Renal cortical epithelial cell (primary cell): ENCODE measurements around the gene RSPH9. TPM values are rescaled to one million over a fixed set of nuclear protein-coding genes. Genes with fewer than 3 reads are reported as not detected.

Experiments
- DNase-seq: peaks from one replicate; pipeline ENCODE4 v3.0.0-alpha.2; 2011; ENCODE audit warnings: low read depth
- total RNA-seq: library from RNA; depleted of rRNA; stranded (reverse); fragments of >200 nt; gene quantifications from 2 replicates; pipeline ENCODE4 v1.2.3, GENCODE V29; 2014

Gene RSPH9, protein sequence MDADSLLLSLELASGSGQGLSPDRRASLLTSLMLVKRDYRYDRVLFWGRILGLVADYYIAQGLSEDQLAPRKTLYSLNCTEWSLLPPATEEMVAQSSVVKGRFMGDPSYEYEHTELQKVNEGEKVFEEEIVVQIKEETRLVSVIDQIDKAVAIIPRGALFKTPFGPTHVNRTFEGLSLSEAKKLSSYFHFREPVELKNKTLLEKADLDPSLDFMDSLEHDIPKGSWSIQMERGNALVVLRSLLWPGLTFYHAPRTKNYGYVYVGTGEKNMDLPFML
- 0.17 and 0.35 TPM in 2 replicates for total RNA-seq

DNA sequence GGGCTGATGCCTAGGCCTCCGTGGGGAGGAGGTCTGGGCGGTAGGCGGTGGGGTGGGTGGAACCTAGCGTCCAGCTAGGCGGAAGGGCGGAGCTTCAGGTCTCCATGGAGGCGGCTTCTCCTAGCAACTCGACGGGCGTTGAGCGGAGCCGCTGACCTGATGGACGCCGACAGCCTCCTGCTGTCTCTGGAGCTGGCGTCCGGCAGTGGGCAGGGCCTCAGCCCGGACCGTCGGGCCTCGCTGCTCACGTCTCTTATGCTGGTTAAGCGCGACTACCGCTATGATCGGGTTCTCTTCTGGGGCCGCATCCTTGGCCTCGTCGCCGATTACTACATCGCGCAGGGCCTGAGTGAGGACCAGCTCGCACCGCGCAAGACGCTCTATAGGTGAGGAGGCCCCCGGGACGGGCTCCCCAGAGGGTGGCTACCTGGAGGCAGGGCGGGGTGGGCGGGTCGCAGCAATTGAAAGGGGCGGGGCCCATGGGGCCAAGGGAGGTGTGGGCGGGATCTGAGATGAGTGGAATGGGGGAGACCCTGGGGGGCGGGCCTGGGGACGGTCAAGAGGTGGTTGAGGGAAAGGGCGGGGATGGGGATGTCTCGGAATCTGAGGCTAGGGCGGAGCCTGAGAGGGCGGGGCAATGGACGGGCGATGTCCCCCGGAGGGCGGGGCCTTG is at the start of gene RSPH9:
Gene RSPH9 (plus strand): TSS at position 97 of the 673 bp plus-strand sequence. CDS start 63 bp downstream, at position 160.
- DNase-seq: peak; percentile 26

DNA sequence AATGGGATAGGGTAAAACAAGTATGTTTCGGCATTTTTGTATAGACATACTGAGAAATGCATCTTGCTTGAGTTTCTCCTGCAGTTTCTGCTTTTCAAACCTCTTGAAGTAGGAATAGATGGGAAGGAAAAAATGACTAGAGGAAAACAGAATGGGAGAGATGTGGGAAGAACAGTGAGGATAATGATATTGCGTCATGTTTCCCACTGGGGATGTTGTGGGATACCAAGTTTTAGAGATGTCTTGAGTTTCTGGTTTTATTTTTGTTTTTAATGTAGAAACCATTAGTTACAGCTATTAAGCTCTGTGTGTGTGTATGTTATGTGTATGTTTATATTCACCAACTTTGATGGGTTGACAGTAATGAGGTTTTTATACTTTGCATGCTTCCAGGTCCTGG is 44.2 kb upstream of the RSPH9 start:
- no peak for DNase-seq

DNA sequence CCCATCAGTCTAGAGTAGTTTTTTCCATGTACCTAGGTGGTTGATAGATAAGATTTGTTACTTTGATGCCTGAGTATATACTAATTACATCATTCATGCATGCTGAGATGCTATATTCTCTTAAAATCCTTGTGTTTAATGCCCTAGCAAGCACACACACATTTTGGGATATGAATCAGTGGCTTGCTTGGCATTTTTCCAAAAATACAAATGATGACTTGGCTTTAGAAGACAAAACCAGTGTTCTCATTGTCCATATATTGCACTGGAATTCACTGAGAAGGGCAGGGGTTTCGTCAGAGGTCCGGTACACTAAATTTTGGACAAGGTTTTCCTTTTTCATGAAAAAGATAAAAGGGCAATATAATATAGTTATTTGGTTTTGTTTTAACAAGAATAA is 40.7 kb upstream of the RSPH9 start:
- DNase-seq: no peak

DNA sequence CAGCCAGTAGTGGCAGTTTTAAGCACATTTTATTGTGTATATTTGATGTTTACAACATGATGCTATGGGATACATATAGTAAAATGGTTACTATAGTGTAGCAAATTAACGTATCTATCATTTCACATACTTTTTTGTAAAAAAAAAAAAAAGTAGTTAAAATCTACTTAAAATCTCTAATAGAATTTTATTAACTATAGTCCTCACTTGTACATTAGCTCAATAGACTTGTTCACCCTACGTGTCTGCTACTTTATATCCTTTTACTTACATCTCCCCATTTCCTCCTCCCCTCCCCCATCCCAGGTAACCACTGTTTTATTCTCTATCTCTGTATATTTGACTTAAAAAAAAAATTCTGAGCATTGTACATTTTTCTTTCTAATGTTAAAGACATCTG is 38.8 kb upstream of the RSPH9 start:
- no peak for DNase-seq

DNA sequence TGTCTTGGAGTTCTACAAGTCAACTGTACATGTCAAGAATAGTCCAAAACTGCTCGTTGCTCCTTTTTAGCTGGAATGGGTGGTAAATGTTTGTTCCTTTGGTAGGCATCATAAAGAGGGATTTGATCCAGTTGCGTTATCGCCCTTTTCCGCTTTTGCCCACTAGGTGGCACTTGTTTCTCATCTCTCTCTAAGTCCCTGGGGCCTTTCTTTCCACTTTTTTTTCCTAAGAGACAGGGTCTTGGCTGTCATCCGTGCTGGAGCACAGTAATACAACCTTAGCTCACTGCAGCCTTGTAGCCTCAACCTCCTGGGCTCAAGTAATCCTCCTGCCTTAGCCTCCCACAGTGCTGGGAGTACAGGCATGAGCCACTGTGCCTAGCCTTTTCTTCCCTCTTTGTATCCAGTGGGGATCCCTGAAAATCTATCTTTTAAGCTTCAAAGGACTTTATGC is 36.5 kb upstream of the RSPH9 start:
- peak; percentile 79 for DNase-seq

DNA sequence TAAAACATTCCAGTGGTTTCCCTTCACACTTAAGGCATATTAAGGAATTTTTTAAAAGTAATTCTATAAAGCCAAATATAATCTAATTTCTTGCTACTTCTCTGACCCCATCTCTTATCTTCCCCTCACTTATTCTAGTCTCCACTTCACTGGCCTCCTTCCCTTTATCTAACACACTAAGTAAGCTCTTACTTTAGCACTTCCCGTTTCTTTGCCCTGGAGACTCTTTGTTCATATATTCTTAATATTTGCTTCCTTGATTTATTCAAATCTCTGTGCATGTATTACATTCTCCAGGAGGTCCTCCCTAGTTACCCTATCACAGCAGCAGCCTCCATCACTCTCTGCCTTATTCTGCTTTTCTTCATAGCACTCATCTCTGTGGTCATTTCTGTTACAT is 36.0 kb upstream of the RSPH9 start:
- no peak for DNase-seq

DNA sequence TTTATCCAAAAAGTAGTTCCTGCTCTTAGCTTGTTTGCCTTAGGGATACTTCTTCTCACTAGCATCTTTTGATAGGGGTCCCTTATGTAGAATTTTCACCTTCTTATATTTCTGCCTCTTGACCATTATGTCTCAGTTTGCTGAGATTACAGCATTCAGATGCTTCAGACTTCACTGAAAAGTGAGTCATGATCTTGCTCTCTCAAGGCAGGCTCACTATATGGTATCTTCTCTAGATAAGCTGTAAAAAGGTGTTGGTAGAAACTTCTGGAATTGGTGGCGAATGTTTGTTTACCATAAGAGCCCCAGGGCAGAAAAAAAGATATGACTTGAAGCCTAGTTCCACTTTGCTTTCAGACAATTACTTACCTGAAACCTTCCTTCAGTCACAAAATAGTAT is 35.4 kb upstream of the RSPH9 start:
- DNase-seq: no peak

DNA sequence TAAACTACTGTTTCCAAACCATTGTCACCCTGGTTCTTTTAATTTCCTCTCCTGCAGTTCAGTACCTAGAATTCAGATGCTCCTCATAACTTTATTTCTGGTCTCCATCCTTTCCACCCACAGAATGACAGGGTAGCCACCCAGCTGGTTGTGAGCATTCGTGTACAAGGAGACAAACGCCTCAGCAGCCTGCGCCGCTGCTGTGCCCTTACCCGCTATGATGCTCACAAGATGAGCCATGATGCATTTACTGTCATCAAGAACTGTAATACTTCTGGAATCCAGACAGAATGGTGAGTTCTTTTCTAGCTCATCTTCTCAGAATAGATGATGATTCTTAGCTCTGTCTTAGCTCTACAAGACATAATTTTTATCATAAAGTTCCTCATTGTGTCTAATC is 34.4 kb upstream of the RSPH9 start:
- DNase-seq: no peak

DNA sequence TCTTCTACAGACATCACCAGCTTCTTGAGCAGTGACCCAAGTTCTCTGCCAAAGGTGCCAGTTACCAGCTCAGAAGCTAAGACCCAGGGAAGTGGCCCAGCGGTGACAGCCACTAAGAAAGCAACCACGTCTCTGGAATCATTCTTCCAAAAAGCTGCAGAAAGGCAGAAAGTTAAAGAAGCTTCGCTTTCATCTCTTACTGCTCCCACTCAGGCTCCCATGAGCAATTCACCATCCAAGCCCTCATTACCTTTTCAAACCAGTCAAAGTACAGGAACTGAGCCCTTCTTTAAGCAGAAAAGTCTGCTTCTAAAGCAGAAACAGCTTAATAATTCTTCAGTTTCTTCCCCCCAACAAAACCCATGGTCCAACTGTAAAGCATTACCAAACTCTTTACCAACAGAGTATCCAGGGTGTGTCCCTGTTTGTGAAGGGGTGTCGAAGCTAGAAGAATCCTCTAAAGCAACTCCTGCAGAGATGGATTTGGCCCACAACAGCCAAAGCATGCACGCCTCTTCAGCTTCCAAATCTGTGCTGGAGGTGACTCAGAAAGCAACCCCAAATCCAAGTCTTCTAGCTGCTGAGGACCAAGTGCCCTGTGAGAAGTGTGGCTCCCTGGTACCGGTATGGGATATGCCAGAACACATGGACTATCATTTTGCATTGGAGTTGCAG is 31.0 kb upstream of the RSPH9 start:
- no peak for DNase-seq

DNA sequence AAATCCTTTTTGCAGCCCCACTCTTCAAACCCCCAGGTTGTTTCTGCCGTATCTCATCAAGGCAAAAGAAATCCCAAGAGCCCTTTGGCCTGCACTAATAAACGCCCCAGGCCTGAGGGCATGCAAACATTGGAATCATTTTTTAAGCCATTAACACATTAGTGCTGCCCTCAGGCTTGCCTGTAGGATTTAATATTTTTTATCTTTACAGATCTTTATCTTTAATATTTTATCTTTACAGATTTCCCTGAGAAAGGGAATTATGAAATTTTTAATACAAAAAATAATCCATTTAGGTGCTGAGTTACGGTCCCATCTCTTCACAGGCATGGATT is 30.5 kb upstream of the RSPH9 start:
- DNase-seq: no peak

DNA sequence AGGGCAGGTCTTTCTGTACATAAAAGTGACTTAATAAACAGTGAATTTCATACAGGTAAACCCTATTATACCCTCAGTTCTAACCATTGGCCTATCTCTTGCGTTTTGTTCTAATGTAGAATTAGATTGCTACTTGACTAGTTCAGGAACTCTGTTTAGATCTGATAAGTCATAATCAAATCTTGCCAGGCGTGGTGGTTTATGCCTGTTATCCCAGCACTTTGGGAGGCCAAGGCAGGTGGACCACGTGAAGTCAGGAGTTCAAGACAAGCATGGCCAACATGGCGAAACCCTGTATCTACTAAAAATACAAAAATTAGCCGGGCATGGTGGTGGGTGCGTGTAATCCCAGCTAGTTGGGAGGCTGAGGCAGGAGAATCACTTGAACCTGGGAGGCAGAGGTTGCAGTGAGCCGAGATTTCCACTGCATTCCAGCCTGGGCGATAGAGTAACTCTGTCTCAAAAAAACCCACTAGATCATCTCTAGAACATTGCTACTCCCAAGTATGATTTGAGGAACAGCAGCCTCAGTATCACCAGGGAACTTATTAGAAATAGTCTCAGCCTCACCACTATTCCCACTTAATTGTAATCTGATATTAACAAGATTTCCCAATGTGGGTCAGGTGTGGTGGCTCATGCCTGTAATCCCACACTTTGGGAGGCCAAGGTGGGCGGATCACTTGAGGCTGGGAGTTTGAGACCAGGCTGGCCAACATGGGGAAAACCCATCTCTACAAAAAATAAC is 27.9 kb upstream of the RSPH9 start:
- no peak for DNase-seq

DNA sequence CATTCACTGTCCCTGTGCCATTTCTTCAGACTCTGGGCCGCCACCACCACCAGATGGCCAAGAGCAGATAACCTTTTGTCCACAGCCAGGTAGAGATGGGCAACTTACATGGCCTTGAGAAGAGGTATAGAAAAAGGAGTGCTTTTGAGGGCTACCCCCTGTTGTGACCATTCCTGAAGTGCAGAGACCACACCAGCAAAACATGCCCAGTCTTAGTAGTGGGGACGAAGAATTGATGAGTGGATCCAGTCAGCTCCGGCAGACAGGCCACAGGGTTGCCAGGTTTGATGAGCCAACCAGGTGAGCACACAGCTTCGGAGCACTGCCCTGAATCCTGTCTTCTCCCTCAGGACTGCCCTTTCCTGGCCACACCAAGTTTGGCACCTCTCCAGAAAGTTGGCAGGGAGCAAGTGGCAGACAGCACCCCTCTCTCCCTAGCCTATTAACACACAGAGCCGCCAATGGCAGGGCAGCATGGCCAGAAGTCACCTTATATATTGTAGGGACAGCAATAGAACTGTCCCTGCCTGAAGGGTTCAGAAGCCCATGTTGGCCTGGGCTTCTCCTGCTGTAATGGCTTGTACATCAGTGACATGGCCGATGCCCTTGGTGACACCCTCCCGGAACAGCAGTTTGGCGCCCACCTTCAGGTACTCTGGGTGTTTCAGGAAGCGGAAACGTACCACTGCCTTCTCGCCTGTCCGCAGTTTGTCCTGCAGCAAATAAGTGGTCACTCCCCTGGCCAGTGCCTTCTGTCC is 23.6 kb upstream of the RSPH9 start:
- DNase-seq: no peak

DNA sequence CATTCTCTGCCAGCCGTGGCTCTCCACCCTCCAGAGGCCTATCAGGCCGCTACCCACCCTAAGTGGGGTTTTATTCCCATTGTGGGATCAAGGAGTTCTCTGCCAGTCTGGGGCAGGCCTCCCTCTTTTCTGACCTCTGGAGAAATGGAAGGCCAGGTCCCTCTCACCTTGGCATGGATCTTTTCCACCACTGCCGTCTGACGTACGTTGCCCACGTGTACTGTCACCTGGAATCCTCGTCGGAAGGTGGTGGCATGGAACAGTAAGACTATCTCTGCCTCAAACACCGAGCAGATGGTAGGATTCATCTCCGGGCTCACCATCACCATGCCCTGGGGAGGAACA is 23.0 kb upstream of the RSPH9 start:
- no peak for DNase-seq

DNA sequence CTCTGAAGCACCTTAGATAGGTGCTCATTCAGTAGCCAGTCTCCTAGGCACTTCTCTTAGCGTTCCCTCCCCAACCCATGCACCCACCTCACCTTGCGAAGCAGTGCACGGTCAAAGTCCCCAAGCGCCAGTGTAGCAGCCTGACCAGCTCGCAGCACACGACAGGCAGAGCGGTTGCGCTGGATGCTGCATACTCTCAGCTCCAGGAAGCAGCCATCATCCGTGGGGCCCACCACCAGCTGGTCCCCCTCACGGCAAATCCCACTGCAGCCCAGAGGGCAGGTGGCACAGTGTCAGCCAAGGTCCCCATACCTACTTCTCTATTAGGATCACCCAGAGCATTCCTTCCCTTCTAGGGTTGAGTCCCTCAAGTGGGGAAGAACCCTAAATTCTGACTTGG is 22.3 kb upstream of the RSPH9 start:
- DNase-seq: no peak

DNA sequence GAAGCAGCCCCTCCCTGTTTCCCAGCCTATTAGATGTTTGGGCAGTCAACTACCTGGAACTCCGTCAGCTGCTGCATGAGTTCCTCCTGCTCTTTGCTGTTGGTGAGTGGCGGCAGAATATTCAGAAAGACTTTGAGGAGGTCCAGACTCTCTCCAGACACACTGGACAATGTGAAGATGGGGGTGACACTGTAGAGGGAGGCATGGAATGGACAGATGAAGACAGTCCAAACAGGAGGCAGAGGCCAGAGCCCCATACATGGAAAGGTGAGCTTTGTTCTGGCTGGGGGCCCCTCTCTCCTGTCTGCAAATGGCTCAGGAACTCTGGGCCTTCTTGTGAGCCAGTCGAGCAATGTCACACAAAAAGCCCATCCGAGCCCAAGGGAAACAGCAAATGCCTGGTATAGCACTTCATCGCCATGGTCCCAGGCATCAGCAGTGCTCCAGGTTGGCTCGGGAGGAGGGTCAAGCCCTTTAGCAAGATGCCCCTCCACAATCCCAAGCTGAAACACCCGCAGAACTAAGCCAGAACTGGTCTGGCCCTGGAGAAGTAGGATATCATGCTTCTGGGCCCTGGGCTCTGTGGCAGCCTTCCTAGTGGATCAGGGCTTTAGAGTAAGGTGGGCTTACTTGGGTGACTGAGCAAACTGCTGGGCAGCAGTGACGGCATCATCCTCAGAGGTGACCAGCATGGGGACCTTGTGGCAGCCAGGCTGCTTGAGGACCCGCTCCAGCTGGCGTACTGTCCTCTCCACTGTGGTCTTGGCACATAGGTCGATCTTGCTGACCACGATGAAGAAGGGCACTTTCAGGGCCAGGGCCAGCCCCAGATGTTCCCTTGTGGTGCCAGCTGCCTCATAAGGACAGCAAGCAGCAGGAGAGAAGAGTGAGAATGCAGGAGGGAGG is 20.7 kb upstream of the RSPH9 start:
- DNase-seq: no peak

DNA sequence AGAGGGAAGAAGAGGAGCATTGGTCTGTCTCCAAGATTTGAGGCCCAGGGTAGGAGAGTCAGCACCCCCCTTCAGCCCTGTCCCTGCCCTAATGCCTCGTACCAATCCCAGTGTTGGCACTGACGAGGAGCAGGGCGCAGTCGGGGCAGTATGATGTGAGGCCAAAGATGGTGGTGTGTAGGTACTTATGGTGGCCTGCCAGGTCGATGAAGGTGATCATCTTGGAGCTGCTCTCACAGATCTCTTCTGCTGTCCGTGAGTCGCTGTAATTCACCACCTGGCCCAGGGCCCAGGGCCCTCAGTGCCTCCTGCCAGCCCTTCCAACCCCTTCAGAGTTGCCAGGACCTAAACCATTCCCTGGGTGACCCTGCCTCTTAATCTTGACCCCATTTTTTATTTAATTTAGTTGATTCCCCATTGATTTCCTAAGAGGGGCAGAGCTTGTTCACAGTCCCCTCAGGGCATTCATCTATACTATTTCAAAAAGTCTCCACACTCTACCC is 20.0 kb upstream of the RSPH9 start:
- no peak for DNase-seq

DNA sequence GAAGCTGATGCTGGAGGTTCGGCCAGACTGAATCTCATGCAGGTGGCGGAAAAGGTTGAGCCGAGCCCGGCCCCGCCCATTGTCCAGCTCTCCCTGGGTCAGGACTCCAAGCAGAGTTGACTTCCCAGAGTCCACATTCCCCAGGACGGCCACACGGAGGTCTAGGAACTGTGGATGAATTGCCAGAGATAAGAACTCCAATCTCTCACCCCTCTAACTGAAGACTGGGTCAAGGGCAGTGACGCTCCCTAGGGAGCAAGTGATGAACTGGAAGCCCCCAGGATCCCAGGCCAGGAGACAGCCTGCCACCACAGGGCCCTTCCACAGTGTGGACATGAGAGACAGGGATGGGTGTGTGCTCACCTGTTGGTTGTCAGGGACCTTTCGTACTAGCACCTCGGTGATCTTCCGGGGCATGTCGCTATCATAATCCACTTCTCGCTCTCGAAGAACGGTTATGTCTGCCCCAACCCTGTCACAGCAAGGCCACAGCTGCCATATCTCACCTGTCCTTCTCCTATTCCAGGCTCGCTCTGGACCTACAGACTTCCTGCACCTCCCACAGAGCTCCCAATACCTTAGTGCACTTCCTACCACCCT is 19.3 kb upstream of the RSPH9 start:
- no peak for DNase-seq

DNA sequence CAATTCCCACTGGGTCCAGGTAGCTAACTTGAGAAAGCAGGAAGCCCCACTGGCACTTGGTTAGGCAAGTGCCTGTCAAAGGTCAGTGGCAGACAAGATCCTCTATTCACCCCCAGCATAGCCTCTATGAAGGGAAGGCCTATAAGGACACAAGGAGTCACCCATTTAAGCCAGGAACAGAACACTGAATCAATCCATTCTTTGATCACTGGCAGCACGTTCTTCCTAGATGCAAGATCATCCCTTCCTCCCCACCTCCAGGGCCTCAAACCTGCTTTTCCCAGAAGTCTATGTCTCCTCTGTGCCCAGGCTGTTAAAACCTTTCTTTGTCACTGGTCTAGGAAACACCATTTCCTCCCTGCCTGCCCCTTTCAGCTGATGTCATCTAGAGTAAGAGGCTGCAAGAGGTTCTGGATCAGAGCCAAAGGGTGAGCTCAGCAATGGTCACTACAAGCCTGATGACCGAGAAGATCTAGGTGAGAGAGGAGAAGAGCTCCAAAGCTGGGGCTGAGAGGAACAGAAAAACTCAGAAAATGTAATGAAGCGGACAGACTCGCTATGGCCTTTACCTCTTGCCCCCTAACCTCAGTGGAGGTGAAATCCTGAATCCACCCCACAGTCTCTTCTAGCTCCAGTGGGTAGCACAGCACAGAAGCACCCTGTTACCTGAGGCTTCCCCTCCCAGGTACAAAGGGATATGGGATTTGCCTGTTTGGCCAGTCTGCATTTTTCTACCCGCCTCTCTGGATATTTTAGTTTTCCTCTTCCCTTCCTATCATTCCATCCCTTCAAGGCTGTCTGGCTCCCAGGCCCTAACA is 17.6 kb upstream of the RSPH9 start:
- peak; percentile 95 for DNase-seq

DNA sequence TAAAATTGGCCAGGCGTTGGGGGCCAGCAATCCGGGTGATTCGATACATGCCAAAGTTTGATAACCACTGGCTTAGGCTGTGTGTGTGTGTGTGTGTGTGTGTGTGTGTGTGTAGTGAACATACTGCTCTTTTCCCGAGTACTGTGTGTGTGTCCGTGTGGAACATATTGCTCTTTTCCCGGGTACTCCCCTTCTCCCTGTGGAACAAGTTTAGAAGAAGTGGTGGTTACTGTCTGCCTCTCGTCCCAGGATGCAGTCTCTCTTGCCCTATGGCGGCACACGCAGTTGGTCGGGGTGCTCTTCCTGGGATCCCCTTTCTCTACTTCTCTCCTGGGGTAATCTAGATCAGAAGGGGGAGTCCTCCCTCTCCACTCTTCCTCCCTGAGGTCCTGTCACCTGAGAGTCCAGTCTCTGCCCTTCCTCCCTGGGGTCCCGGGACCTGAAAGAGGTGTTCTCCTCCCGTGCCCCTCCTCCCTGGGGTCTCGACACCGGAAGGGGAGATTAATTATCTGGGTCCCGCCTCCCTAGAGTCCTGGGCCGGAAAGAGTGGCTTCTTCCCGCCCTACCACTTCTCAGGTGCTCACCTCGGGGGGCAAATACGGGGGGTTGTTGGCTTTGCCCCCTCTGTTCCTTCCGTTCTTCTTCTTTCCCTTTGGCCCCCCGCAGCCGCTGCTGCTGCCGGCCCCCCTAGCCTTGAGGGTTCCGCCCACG is 16.3 kb upstream of the RSPH9 start:
- DNase-seq: no peak
